HepG2 (cell line): ENCODE data around the gene ATF7IP. TPM values are rescaled to one million over a fixed set of nuclear protein-coding genes. Genes with fewer than 3 reads are reported as not detected.

Experiments
- ATAC-seq: fragments of 200-7000 bp; cut with Tn5 transposase; 3 replicates; pipeline ENCODE4 v1.9.1; 2020; ENCODE audit warnings: mild to moderate bottlenecking, moderate library complexity
- BruUV-seq: library from RNA; stranded (reverse); fragments of 400-500 nt; replicated peaks from 2 replicates; lab custom pipeline; 2021; lab: Mats Ljungman, UMichigan
- CTCF ChIA-PET: fragments of 300-600 bp; formaldehyde crosslinking; extraction: SDS; loops from one replicate; lab custom pipeline; 2021; ENCODE audit warnings: low total read pairs, inconsistent platforms, low intra/inter-chr PET ratio; lab: Yijun Ruan, JAX
- POLR2A ChIA-PET: fragments of 350-600 bp; sonication (Branson Sonifier 250); formaldehyde crosslinking; loops from one replicate; lab custom pipeline; 2020; ENCODE audit warnings: antibody characterized with exemption, inconsistent platforms; lab: Yijun Ruan, JAX
- DNase-seq: peaks from one replicate; pipeline ENCODE4 v3.0.0-alpha.2; 2015; ENCODE audit warnings: low spot score
- FAIRE-seq: peaks from 3 replicates; lab custom pipeline; 2011; peaks lifted over from hg19 to GRCh38; lab: Jason Lieb, UNC
- H2AFZ ChIP-seq: one replicate; pipeline ENCODE4 v1.6.1; 2011; ENCODE audit warnings: low read length, inconsistent platforms
- H3K27ac ChIP-seq: fragments of 300-600 bp; 3 replicates; pipeline ENCODE4 v1.8.0; 2011; ENCODE audit warnings: mixed run types, mild to moderate bottlenecking, mixed read lengths, low read length, inconsistent platforms; ENCODE audit not compliant: insufficient read depth; ENCODE audit errors: extremely low read length
- H3K27me3 ChIP-seq, 2 experiments: fragments of 200-600 bp in 1 of 2; 2 replicates in 1 of 2; 3 replicates in 1 of 2; pipeline versions ENCODE4 v1.6.0 to v1.8.0; 2011; ENCODE audit warnings: low read length in 2 of 2, mild to moderate bottlenecking in 2 of 2, moderate library complexity in 2 of 2, inconsistent platforms in 1 of 2; ENCODE audit not compliant: insufficient read depth in 2 of 2, control insufficient read depth in 1 of 2
- H3K36me3 ChIP-seq, 2 experiments: fragments of 200-600 bp in 1 of 2; replicated peaks in 1 of 2; 2 replicates in 1 of 2; 3 replicates in 1 of 2; pipeline versions ENCODE4 v1.5.1 to v1.8.0; 2011; ENCODE audit warnings: low read length in 2 of 2, inconsistent platforms in 1 of 2; ENCODE audit not compliant: insufficient read depth in 2 of 2, control insufficient read depth in 1 of 2
- H3K4me1 ChIP-seq: 2 replicates; pipeline ENCODE4 v1.5.1; 2012; ENCODE audit warnings: low read length, inconsistent platforms; ENCODE audit not compliant: insufficient read depth
- H3K4me2 ChIP-seq: 2 replicates; pipeline ENCODE4 v1.6.0; 2011; ENCODE audit warnings: low read depth, low read length, inconsistent platforms
- H3K4me3 ChIP-seq, 3 experiments: fragments of 200-600 bp in 1 of 3; sonication (generic), shearing (Covaris generic) in 1 of 3; replicated peaks in 1 of 3; 2 replicates each; pipeline ENCODE4 v1.5.1; 2011 to 2016; ENCODE audit warnings: low read length in 3 of 3, inconsistent platforms in 2 of 3, low read depth in 2 of 3, mild to moderate bottlenecking in 2 of 3, control low read depth in 1 of 3, mixed read lengths in 1 of 3; ENCODE audit not compliant: insufficient read depth in 1 of 3
- H3K79me2 ChIP-seq: one replicate; pipeline ENCODE4 v1.6.1; 2011; ENCODE audit warnings: low read length, inconsistent platforms; ENCODE audit not compliant: insufficient read depth
- H3K9ac ChIP-seq: 2 replicates; pipeline ENCODE4 v1.6.0; 2011; ENCODE audit warnings: mild to moderate bottlenecking, low read depth, low read length, inconsistent platforms; ENCODE audit not compliant: insufficient read depth
- H3K9me3 ChIP-seq: 2 replicates; pipeline ENCODE4 v1.5.1; 2012; ENCODE audit warnings: mild to moderate bottlenecking, low read length
- H4K20me1 ChIP-seq: 2 replicates; pipeline ENCODE4 v1.6.0; 2011; ENCODE audit warnings: inconsistent platforms, mild to moderate bottlenecking, low read length, moderate library complexity; ENCODE audit not compliant: insufficient read depth
- ARNT2 ChIP-seq: sonication (generic); formaldehyde crosslinking; IDR thresholded peaks from 2 replicates; pipeline ENCODE4 v1.8.0; 2022; ENCODE audit warnings: mild to moderate bottlenecking, low read depth, missing genetic modification reagents, moderate library complexity
- DDIT3 ChIP-seq: sonication (generic); formaldehyde crosslinking; IDR thresholded peaks from 2 replicates; pipeline ENCODE4 v1.4.0; 2020; ENCODE audit warnings: mild to moderate bottlenecking, missing genetic modification reagents
- MAF1 ChIP-seq: sonication (generic); formaldehyde crosslinking; IDR thresholded peaks from 2 replicates; pipeline ENCODE4 v1.5.0; 2020; ENCODE audit warnings: missing genetic modification reagents, borderline replicate concordance
- PRDM4 ChIP-seq: sonication (generic); formaldehyde crosslinking; IDR thresholded peaks from 2 replicates; pipeline ENCODE4 v1.9.0; 2021; ENCODE audit warnings: missing genetic modification reagents, borderline replicate concordance
- SNAPC2 ChIP-seq: sonication (generic); formaldehyde crosslinking; IDR thresholded peaks from 2 replicates; pipeline ENCODE4 v1.8.1; 2022; ENCODE audit warnings: mild to moderate bottlenecking, missing genetic modification reagents
- SRY ChIP-seq: sonication (generic); formaldehyde crosslinking; IDR thresholded peaks from 2 replicates; pipeline ENCODE4 v1.8.0; 2022; ENCODE audit warnings: mild to moderate bottlenecking, missing genetic modification reagents
- TAF1 ChIP-seq: sonication (generic); formaldehyde crosslinking; IDR thresholded peaks from 2 replicates; pipeline ENCODE4 v1.4.0; 2020; ENCODE audit warnings: missing genetic modification reagents
- TFAP4 ChIP-seq: sonication (generic); IDR thresholded peaks from 2 replicates; pipeline ENCODE4 v1.6.1; 2016; ENCODE audit warnings: low read depth, borderline replicate concordance
- ZNF441 ChIP-seq: sonication (generic); formaldehyde crosslinking; IDR thresholded peaks from 2 replicates; pipeline ENCODE4 v1.7.0; 2021; ENCODE audit warnings: missing genetic modification reagents, borderline replicate concordance
- ZNF567 ChIP-seq: sonication (generic); formaldehyde crosslinking; IDR thresholded peaks from 2 replicates; pipeline ENCODE4 v1.8.1; 2023; ENCODE audit warnings: mild to moderate bottlenecking, missing genetic modification reagents, borderline replicate concordance
- ZNF7 ChIP-seq: IDR thresholded peaks from 2 replicates; pipeline ENCODE4 v1.6.1; 2016; ENCODE audit warnings: missing biosample characterization, missing genetic modification reagents
- ZSCAN5A ChIP-seq: sonication (generic); formaldehyde crosslinking; IDR thresholded peaks from 2 replicates; pipeline ENCODE4 v1.8.0; 2022; ENCODE audit warnings: mild to moderate bottlenecking, missing genetic modification reagents, borderline replicate concordance
- WGBS: methylation state at CpG from one replicate; pipeline ENCODE4 v1.1.6; 2017; ENCODE audit warnings: low lambda C conversion rate; 5-methylcytosine and 5-hydroxymethylcytosine counted together
- in situ Hi-C: cut with HindIII; loops from 2 replicates; pipeline ENCODE4 v1.10.0; 2017; ENCODE audit warnings: low pct_unique_long_range_greater_than_20kb; ENCODE audit not compliant: extremely low pct_ligation_motif_present
- intact Hi-C: fragments of 100-400 bp; cut with micrococcal nuclease; formaldehyde crosslinking; loops from one replicate; pipeline ENCODE4 v1.10.0; 2022; ENCODE audit not compliant: unreplicated experiment
- polyA plus RNA-seq, 8 experiments: library from polyadenylated mRNA; depleted of rRNA in 3 of 8; stranded (reverse) in 7 of 8; unstranded in 1 of 8; fragments of >200 nt; fragmentation: Illumina TruSeq in 4 of 8; extraction: Trizol in 4 of 8; gene quantifications; 2 replicates each; pipeline versions ENCODE4 v1.2.1 to v1.2.3, GENCODE V29; 2011 to 2016; ENCODE audit warnings: low read depth in 4 of 8, missing spikeins in 1 of 8, mixed read lengths in 1 of 8; ENCODE audit not compliant: insufficient read depth in 1 of 8
- total RNA-seq, 5 experiments: library from RNA; depleted of rRNA; stranded (reverse); fragments of >200 nt; fragmentation: Illumina TruSeq; extraction: Trizol; gene quantifications; 2 replicates each; pipeline ENCODE4 v1.2.3, GENCODE V29; 2016; ENCODE audit warnings: low read depth in 1 of 5

Gene ATF7IP
- total and polyA plus RNA-seq, 2 of the 13 experiments (the other 11 are each of a cell fraction or from before 2014, with no cell fraction given), result 1.8 to 11.8 TPM

GRCh38 chr12:14452336-14452735, 86.9 kb downstream of the ATF7IP start:
- no peak for DNase-seq
- WGBS, result 65% methylated on average over 4 of the region's 4 CpGs

GRCh38 chr12:14452865-14453264, 87.4 kb downstream of the ATF7IP start:
- FAIRE-seq, result no peak
- in situ Hi-C loops, result no loop called here
- intact Hi-C loops, result loop anchor here (5.0 kb wide), 1 partner anchor 266 kb away; no protein-coding TSS in a partner anchor
- no peaks in the 10 kb centered on the region for H3K79me2 ChIP-seq
- CTCF ChIA-PET, result interaction anchor here (3.3 kb wide), 1 partner anchor 214 kb away, joined by 45 read pairs; no protein-coding TSS in a partner anchor
- no peak for ATAC-seq
- no peaks in the 10 kb centered on the region for H3K27me3 ChIP-seq
- H3K4me1 ChIP-seq, result no peaks in the 10 kb centered on the region
- H3K9me3 ChIP-seq, result no peaks in the 10 kb centered on the region
- no peak for DNase-seq
- no peak overlapping the region for H3K27ac ChIP-seq
- 88% methylated on average over 1 of the region's 1 CpG for WGBS
- no peak overlapping the region for H3K9ac ChIP-seq
- no peak overlapping the region for H3K4me3 ChIP-seq
- BruUV-seq, result no TSS peak
- no peak overlapping the region for H3K4me2 ChIP-seq
- H3K36me3 ChIP-seq, result peaks cover 0 to 1% of the 10 kb centered on the region in 2 experiments; a peak in 1 of 5 replicates
- no peak overlapping the region for H2AFZ ChIP-seq
- POLR2A ChIA-PET, result no interaction called here
- no peaks in the 10 kb centered on the region for H4K20me1 ChIP-seq
- TF ChIP-seq PRDM4 (CRISPR knock-in tag) (no peak), SRY (CRISPR knock-in tag) (no peak), DDIT3 (CRISPR knock-in tag) (no peak), ARNT2 (no peak), TFAP4 (no peak), SNAPC2 (no peak), MAF1 (CRISPR knock-in tag) (no peak), ZNF441 (CRISPR knock-in tag) (no peak), ZNF7 (CRISPR knock-in tag) (no peak)

More at GRCh38 chr12:14452336-14452735, 86.9 kb downstream of the ATF7IP start:
- Histone ChIP-seq H3K36me3 (peaks cover 0 to 1% of the 10 kb centered on the region in 2 experiments; a peak in 1 of 5 replicates), H3K79me2 (no peaks in the 10 kb centered on the region), H3K9ac (no peak overlapping the region), H4K20me1 (no peaks in the 10 kb centered on the region), H3K4me2 (no peak overlapping the region), H3K9me3 (no peaks in the 10 kb centered on the region), H3K4me1 (no peaks in the 10 kb centered on the region), H2AFZ (no peak overlapping the region), H3K27me3 (no peaks in the 10 kb centered on the region), H3K27ac (no peak overlapping the region), H3K4me3 (no peak overlapping the region)
- TF ChIP-seq TAF1 (CRISPR knock-in tag), result no peak
- no peak for TF ChIP-seq ZSCAN5A (CRISPR knock-in tag)
- no peak for TF ChIP-seq ZNF567 (CRISPR knock-in tag)
- ATAC-seq (no peak), FAIRE-seq (no peak)
- ChIA-PET POLR2A (no interaction called here), CTCF (interaction anchor here (3.3 kb wide), 1 partner anchor 214 kb away, joined by 45 read pairs; no protein-coding TSS in a partner anchor)
- no TSS peak for BruUV-seq
- in situ Hi-C loops (no loop called here), intact Hi-C loops (loop anchor here (5.0 kb wide), 1 partner anchor 265 kb away; no protein-coding TSS in a partner anchor)
